ENCODE results near the gene COL11A2.

- no peak for TF ChIP-seq CTCF (IDR thresholded peaks at IDR 0.05)
- no peak for TF ChIP-seq POLR2AphosphoS5 (IDR thresholded peaks at IDR 0.05)
Observed at GRCh38 chr6:33154349-33154748, 37.9 kb downstream of the COL11A2 start.
